ENCODE data around the gene FBLN1.

DNA sequence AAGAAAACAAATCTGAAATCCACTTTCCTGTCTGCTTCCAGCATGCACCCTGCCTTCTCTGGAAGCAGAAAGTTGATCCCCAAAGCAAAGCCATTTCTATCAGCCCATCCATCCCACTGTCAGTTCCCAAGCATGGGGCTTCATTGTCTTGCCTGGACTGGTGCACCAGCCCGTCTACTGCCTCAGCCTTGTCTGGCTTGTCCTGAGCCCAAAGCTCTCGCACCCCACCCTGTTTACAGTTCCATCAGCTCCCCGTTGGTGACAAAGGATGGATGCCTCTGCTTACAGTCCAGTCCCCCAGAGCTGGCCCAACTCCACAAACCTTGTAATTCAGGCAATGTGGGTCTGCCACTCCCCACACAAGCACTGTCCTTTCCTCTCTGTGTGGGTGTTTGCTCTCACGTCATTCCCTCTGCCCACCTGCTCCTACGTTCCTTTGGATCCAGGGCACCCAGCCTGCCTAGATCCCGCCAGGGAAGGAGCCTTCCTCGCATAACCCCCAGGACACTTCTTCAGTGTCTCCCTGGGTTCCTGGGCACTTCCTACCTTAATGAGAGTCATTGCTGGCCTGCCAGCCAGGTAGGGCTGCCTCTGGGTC is 38.8 kb downstream of the FBLN1 start:
- TF ChIP-seq EZH2 (IDR thresholded peaks at IDR 0.05; ENCODE audit: borderline replicate concordance, insufficient read depth, low read depth, low read length, poor library complexity, severe bottlenecking): no peak
- TF ChIP-seq, protein P1, sequence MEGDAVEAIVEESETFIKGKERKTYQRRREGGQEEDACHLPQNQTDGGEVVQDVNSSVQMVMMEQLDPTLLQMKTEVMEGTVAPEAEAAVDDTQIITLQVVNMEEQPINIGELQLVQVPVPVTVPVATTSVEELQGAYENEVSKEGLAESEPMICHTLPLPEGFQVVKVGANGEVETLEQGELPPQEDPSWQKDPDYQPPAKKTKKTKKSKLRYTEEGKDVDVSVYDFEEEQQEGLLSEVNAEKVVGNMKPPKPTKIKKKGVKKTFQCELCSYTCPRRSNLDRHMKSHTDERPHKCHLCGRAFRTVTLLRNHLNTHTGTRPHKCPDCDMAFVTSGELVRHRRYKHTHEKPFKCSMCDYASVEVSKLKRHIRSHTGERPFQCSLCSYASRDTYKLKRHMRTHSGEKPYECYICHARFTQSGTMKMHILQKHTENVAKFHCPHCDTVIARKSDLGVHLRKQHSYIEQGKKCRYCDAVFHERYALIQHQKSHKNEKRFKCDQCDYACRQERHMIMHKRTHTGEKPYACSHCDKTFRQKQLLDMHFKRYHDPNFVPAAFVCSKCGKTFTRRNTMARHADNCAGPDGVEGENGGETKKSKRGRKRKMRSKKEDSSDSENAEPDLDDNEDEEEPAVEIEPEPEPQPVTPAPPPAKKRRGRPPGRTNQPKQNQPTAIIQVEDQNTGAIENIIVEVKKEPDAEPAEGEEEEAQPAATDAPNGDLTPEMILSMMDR (IDR thresholded peaks at IDR 0.05): no peak

Data from B cell (primary cell).